ENCODE measurements around the gene VTI1A.
"Not testable (repeated sequence)": the region's sequence is repeated elsewhere in the genome, so short reads cannot be mapped to it uniquely, and the experiment has no call there.

VTI1A gene

DNA sequence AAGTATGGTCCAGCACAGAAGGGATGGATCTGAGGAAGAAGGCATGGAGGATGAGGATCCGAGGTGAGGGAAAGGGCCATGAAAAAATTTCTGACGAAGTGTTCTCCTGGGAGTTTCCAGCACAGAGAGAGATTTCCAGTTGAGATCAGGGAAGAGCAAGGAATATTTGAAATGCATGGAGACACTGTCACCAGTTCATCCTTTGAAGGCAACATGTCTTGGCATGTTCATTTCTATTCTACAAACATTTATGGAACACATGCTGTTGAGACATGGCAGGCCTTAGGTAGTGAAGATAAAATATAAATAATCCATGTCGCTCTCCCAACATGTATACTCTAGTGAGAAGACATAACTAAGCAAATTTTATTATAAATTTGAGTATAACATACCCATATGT, 269.1 kb downstream of the VTI1A start:
- DNase-seq (ENCODE audit: low read depth in 1 of 2, low spot score in 1 of 2) = no peak

DNA sequence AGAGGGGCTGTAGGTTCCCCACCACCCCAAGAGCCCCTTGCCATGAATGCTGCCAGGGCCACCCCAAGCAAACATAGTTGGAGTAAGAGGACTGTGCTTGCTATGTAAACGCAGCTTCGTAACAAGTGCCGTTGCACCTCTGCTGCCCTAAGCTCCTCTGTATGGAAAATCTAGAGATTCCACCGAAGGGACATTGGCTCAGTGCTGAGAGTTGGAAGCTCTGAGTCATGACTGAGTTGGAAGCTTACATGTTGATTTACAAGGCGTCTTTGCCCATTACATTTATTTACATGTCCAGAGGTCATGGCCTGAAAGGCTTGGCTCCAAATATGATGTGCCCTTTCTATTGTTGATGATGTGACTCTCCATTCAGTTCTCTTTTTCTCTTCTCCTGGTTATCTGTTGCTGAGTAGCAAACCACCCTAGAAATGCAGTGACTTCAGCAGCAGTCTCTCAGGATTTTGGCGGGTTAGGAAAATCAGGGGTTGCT, 270.0 kb downstream of the VTI1A start:
- DNase-seq (ENCODE audit: low read depth in 1 of 2, low spot score in 1 of 2) = no peak

DNA sequence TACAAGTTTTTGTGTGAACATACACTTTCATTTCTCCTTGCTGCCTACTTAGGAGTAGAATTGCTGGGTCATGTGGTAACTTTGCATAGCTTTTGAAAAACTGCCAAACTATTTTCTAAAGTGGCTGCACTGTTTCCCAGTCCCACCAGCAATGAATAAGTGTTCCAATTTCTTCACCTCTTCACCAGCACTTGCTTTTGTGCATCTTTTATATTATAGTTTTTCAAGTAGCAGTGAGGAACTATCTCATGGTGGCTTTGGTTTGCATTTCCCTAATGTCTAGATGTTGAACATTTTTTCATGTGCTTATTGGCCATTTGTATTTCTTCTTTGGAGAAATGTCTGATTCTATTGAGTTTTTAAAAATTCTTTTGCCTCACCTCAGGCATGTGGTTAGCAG, 273.2 kb downstream of the VTI1A start:
- DNase-seq (ENCODE audit: low read depth in 1 of 2, low spot score in 1 of 2) = no peak

DNA sequence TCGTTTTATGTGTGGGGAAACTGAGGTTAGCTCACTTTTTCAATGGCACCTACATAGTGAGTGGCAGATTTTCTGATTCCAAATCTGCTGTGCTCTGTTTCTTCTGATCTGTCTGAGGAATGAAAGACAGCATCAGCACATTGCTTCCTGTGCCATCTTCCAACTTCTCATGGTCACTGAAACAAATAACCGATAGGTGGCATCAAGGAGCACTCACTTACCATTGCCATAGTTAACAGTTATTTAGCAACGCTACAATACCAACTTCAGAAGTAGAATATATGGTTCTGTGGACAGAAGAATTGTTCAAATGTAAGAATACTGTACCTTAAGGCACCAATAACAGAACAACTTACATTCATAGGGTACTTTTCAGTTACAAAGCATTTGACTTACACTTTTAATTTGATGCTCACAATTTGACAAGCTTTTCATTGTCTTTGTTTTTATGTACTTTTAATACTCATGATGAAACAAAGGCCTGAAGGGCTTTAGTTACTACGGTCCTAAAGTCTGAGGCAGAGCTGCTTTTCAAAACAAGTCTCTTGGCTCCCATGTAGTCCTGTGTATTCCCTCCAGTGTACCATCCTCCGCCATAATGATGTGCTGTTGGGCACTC, 274.2 kb downstream of the VTI1A start:
- DNase-seq (ENCODE audit: low read depth in 1 of 2, low spot score in 1 of 2) = no peak

DNA sequence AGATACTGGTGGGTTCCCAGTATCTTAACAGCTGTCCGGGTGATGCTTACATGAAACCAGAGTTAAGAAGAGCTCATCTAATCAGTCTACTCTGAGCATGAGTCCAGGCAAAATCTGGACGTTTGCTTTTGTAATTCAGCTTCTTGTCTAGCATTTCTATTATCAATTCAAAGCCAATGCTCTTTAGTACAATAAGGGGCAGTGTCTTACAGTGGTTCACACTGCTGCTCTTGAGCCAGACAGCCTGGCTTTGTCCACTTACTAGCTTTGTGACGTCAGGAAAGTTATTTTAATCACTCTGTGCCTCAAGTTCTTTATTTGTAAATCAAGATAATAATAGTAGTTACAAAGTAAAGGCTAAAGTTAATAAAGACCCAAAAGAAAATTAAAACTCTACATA, 275.7 kb downstream of the VTI1A start:
- DNase-seq (ENCODE audit: low read depth in 1 of 2, low spot score in 1 of 2) = no peak

DNA sequence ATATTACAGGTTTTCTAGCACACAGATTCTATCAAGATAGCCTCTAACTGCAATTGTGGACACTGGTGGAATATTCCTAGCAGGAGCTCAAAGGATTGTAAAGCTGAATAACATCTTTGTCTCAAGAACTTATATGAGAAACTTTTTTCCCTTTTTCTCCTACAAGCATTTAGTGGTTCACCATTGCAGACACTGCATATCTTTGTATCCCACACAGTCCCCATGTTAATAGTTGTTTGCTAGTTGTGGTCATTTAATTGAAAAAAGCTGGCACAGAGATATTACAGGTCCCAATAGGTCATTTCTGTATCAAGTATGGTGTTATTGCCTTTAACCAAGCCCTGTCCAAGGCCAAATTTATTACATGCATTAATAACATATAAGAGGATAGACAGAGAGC, 276.9 kb downstream of the VTI1A start:
- DNase-seq (ENCODE audit: low read depth in 1 of 2, low spot score in 1 of 2) = no peak

DNA sequence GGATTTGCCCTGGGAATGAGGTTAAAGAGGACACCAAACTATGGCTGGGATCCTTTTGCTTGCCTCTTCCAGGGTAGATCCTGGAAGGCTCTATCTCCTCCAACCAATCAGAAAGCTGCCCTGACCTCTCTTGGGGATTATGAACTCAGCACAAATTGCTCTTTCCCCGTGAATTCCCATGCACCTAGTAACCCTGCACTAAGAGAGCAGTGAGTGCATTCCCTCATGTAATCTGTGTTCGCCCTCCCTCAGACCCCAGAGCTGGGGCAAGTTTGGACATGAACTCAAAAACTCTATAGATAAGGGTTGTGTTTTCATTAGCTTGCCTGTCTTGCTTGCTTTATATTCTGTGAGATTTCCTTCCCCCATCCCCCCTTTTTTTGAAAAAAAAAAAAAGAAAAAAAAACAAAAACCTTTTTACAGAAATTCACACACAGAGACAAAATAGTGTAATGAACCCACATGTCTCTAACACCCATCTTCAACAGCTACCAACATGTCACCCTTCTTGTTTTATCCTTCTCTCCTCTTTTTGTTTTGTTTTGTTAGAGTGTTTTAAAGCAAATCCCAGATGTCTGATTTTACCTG, 277.5 kb downstream of the VTI1A start:
- no peak for DNase-seq (ENCODE audit: low read depth in 1 of 2, low spot score in 1 of 2)

DNA sequence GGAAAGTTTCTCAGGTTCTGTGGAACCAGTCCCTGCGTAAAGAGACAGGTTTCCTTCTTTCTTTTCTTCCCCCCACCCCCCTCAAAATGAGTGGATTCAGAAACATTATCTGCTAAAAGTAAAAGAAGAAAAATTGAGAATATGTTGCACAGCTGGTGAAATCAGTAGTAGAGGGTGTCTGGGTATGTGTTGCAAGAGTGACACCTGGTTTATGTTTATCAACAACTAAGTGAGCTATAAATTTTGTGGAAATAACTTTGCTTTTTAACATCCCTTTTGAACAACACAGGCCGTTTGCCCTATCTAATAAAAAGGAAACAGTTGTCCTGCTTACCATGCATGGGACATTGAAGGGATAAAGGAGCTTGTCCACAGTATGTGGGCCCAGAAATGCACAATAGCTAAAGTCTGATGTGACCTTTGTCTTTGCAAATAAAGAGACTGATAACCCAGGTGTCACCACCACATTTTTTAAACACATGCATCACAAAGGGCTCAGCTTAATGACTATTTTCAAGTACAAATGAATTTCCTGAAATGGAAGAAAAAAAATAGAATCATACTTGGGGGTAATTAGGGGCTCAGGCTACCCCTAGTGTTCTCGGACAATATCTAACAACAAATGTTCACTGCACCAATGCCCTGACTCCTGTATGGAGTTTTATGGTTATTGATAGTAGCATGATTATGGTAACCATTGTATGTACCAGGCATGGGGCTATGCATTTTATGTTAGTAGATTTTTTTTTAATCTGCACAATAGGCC, 281.3 kb downstream of the VTI1A start:
- DNase-seq (ENCODE audit: low read depth in 1 of 2, low spot score in 1 of 2) = no peak

DNA sequence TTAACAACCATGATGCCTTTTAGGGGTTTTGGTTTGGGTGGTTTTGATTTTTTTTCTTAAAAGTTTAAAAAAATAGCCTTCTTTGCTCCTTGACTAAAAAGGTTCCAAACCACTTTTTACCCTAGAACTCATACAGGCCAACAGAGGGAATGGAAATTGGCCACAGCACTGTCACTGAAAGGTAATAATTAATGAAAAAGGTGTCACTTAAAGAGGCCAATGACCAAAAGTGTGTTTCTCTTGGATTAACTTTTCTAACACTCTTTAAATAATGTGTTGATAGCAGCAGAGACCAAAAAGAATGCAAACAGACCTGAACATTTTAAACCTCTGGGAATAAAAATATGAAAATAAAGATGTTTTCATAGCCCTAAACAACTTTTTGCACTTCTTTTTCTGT, 282.0 kb downstream of the VTI1A start:
- DNase-seq (ENCODE audit: low read depth in 1 of 2, low spot score in 1 of 2) = no peak

DNA sequence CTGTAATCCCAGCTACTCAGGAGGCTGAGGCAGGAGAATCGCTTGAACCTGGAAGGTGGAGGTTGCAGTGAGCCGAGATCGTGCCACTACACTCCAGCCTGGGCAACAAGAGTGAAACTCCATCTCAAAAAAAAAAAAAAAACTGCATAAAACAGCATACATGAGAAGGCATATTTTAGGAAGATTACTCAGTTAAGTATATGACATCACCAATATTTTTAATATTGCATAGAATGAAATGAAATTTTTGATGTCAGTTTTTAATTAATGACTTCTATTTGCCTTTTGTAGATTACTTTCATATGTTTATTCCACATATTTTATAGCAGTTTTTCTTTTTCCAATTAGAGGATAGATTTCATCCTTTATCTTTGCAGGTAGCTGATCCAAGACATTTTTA, 284.4 kb downstream of the VTI1A start:
- not testable (repeated sequence) for DNase-seq (ENCODE audit: low read depth in 1 of 2, low spot score in 1 of 2)

DNA sequence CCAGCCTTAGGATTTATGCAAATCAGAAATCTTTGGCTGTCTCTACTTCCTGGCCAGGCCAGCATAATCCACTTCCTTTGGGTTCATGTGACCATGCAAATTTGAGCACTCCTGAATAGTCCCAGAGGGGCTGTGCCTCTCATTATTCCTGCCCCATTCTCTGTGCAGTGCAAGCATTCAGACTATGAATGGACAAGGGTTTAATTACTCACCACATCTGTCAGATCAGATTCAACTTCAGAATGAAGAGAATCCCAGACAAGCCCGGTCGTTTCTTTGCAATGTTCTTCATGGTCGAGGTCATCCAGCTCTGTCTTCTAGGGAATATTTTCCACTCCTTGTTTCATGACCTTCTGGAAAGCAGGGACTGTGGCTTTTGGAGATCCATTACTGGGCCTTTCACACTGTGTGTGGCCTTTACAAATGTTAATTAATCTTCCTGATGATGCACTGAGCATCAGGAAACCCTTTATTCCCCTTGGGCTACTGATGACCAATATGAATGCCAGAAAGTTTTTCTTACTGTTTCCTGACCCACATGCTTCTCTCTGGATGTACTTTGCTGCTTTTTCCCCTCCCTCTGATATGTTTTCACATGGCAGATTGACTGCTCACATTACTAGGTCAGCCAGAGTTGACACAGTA, 285.4 kb downstream of the VTI1A start:
- DNase-seq (ENCODE audit: low read depth in 1 of 2, low spot score in 1 of 2) = no peak

DNA sequence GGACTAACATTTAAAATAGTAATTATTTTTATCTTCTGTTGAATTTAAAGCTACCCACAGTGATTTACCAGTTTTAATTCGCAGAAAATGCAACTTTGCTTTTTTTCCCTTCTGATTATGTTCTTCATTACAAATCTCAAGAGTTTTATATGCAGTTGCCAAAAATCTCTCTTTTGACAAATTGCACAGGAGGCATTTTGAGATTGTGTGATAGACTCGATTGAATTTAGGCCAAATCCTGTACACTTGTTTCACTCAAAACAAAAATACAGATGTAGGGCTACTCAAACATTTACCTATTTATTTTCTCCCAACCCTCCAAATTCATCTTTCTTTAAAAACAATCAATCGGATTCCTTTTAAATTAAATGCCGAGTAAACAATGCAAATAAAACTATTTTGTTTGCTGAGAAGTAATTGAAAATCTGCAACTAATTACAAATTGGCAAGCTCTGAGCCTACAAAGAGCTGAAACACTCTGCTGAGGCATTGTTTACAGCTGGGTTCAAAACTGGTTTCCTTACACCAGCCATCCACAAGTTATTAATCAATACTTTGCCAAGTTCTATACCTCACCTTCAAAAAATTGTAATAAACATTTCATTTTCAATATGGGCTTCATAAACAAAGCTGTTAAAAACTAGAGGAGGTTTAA, 288.2 kb downstream of the VTI1A start:
- no peak for DNase-seq (ENCODE audit: low read depth in 1 of 2, low spot score in 1 of 2)

DNA sequence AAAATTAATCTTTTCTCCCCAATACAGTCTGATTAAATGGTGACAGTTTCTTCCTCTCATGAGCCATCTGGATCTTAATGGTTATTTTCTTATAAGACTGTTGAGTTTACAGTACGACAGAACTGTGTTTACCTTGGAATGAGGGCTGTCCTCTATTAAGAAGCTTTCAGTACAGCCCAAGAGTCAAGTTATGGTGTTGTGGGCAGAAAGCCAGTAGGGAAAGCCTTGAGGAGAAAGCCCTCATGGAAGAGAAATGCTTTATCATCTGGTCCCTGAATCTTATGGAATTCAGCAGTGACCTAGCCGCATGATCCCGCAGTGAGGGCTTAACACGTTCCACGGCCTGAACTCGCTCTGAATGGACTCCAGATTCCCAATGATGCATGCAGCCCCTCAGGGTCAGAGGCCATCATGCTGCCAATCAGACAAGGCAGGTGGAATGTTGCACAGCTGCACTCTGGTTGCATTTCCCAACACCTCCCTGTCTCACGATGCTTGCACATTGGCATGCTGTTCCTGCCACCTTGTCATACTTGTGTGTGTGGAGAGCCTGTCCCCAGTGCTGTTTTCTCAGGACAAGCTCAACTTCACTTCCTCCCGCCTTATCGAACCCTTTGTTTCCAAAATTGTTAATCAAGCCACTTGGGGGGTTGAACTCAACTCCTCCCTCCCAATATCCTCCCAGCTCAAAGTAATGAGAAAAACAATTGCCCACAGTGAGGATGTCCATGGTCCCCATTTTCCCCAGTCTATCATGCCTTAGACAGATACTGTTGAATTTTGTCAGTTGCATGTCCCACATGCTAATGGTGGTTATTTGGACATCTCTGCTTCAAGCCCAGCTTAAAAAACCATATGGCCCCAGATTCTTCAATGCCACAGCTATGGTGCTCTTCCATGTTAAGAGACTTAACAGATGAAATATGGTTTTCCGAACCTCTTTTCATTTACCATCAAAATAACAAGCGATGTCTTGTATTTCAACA, 291.9 kb downstream of the VTI1A start:
- DNase-seq (ENCODE audit: low read depth in 1 of 2, low spot score in 1 of 2) = no peak

DNA sequence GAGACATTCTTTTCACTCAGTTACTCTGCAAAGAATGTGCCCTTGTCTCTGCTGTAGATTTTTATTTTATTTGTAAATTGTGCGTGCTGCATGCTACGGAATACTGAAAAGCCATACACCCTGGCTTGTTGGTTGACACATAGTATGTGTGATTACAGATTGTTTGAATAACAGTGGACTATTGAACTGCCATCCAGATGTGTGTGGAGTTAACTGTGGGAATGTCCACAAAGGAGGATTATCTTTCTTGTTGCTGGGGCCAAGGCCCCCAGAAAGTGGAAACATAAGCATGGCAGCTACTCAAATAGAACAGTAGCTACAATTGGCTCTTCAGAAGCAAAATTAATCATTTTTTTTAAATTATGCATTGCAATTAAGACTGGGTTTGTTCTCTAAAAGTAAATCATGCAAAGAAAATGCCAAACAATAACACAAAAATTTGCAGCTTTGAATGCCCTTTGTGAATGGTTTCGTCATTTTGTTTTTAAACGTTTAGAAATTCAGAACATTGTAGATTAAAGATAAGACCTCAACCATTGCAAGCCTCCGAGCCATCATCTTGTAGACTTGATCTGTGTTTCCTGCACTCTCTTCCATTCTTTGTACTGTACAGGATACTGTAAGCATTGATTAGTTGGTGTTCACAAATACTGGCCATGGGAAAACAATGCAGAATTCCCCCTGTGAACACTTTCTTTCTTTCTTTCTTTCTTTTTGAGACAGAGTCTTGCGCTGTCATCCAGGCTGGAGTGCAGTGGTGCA, 292.8 kb downstream of the VTI1A start:
- no peak for DNase-seq (ENCODE audit: low read depth in 1 of 2, low spot score in 1 of 2)

DNA sequence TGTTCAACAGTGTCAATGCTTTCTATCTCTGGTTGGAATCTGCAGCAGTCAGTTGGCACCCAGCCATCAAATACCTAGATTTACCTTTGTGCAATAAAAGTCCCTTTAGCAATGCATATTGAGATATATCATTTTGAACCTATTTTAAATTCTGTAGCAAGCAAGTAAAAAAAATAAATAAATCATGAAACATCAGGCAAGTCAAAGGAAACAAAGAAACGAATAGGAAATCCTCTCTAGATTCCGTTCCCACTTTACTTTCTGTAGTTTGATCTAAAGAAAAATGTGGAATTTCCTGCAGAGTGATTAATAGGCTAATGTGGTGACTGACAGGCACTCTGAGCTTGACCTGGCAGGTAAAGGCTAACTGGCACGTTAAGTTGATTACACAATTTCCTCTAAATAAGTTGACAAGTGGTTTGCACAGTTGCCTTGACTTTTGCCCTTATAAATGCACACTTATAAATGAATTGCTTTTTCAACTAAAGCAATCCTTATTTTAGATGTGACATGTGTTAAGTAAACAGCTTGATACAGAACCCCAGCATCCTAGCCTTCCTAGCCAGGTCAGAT, 294.9 kb downstream of the VTI1A start:
- DNase-seq (ENCODE audit: low read depth in 1 of 2, low spot score in 1 of 2) = no peak

DNA sequence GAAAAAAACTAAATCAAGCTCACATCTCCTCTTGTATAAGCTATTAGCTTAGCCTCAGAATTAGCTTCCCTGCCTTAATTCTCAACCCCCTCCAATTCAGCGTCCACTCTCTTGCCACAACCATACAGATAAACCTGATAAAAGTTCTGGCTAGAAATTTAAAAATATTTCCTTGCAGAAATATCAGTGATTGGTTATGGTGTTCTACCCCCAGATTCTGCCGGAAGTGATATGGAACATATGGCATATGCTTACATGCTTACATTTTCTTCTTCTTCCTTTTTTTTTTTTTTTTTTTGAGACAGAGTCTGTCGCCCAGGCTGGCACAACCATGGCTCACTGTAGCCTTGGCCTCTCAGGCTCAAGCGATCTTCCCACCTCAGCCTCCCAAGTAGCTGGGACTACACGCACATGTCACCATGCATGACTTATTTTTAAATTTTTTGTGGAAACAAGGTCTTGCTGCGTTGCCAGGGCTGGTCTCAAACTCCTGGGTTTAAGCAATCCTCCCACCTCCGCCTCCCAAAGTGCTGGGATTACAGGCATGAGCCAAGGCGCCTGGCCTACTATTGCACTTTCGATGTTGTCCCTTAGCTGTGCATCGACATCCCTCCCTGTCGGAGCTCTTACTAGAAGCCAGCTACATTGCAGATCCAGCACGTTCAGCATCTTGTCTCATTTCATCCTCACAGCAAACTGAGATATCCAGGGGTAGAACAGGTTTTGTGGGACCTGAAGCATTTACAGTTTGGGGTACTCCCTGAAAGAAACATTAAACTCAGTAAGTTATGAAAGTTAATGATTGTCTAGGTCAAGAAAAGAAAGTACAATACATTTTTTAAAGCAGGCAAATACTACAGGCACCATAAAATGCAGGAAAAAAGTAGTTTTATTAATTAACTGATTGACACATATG, 297.4 kb downstream of the VTI1A start:
- DNase-seq (ENCODE audit: low read depth in 1 of 2, low spot score in 1 of 2) = no peak

DNA sequence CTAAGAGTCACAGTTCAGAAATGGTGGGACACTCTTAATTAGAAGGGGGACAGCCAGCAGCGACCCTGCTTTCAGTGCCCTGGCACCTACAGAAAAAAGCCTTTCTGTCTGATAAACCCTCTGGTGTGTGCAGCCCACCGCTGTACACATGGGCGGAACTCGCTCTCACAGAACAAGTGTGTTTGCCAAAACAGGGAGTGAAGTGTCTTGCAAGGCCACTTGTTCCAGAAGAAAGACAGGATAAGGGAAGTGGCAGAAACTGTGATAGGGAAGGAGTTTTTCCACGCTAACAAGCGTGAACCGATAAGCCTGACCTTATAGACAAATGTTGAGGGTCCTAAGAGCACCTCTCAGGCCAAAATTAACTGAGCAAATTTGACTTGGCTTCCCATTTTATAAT, 299.3 kb downstream of the VTI1A start:
- DNase-seq (ENCODE audit: low read depth in 1 of 2, low spot score in 1 of 2) = no peak
